GM12872 (cell line): ENCODE data around the gene VWF.

Experiments used
- TF ChIP-seq, protein P1 (sequence below): IDR thresholded peaks from 3 replicates; pipeline ENCODE4 v1.5.1; 2011; ENCODE audit warnings: low read depth, mild to moderate bottlenecking, low read length, moderate library complexity; ENCODE audit not compliant: insufficient read depth

The VWF gene

GRCh38 chr12:6052940-6053329 lies 71.5 kb downstream of the VWF start:
- TF ChIP-seq, protein P1, sequence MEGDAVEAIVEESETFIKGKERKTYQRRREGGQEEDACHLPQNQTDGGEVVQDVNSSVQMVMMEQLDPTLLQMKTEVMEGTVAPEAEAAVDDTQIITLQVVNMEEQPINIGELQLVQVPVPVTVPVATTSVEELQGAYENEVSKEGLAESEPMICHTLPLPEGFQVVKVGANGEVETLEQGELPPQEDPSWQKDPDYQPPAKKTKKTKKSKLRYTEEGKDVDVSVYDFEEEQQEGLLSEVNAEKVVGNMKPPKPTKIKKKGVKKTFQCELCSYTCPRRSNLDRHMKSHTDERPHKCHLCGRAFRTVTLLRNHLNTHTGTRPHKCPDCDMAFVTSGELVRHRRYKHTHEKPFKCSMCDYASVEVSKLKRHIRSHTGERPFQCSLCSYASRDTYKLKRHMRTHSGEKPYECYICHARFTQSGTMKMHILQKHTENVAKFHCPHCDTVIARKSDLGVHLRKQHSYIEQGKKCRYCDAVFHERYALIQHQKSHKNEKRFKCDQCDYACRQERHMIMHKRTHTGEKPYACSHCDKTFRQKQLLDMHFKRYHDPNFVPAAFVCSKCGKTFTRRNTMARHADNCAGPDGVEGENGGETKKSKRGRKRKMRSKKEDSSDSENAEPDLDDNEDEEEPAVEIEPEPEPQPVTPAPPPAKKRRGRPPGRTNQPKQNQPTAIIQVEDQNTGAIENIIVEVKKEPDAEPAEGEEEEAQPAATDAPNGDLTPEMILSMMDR, result no peak

DNA sequence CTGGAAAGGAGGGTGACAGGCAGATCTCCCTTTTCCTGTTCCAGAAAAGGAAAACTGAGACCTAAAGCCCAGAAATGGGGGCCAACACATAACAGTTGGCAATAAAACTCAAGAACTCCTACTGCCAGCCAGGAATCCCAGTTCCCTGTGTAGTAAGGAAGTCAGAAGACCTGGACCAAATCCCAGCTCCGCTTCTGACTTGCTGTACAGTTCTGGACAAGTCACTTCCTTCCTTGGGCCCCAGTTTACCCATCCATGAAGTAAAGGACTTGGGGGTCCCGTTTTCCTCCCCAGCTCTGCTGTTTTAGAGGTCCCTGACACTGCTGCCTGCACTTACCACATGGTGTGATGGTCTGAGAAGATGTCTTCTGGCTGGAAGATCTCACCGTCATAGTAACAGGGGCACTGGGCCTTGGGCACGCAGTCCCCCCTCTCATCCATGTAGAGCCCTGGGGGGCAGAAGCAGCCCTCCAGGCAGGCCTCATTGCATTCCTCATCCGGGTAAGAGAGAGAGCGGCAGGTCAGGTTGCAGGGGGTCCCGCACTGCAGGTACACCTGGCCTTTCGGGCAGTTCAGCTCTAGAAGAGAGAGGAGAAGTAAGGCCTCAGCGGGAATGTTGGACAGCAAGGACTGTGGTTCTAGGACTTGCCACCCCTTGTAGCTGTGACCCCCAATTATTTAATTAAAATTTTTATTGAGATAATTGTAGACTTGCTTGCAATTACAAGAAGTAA lies 72.1 kb downstream of the VWF start:
- TF ChIP-seq, protein P1, result no peak

- TF ChIP-seq, protein P1, result no peak
These were observed 74.5 kb downstream of the VWF start for GRCh38 chr12:6049992-6050391.

DNA sequence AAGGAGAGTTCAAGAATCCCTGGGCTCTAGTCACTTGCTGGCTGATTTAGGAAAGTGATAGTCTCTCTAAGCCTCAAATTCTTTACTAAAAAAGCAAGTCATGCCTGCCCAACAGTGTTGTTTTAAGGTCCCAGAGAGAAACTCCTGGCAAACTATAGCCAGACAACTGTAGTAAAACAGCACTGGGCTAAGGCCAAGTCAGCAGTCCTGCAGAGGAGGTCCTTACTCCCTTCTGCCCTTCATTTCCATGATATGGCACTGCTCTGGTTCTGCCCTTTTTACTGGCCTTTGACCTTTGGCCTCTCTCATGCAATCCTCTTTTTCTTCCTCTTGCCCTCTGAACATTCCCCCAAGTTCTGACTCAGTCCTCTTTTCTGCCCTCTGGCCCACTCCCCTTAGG lies 74.9 kb downstream of the VWF start:
- TF ChIP-seq, protein P1, result no peak

GRCh38 chr12:6047249-6048237 lies 76.9 kb downstream of the VWF start:
- TF ChIP-seq, protein P1, result no peak

- TF ChIP-seq, protein P1, result no peak
These were observed 77.8 kb downstream of the VWF start for GRCh38 chr12:6046511-6047180.

DNA sequence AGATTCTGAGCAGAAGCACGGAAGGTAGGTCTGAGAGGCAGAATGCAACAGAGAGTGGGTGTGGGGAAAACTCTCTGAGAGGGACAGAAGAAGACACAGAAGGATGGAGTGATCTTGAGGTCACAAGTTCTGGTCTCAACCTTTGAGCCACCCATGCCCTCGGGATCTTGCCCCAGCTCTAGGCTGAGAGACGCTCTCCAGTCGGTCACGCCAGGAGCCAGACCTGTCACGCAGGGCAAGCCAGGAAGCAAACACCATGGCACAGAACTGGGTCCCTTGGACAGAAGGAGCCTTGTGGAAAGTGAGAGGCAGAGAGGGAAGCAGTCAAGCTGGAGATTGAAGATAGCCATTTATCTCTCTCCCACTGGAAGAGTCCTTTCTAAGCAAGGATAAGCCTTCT lies 79.0 kb downstream of the VWF start:
- TF ChIP-seq, protein P1, result no peak
